Osteoblast (primary cell): Measurements from ENCODE around the gene KCTD13. TPM values are rescaled to one million over a fixed set of nuclear protein-coding genes. Genes with fewer than 3 reads are reported as not detected.

ENCODE experiments used
- DNase-seq: peaks from one replicate; pipeline ENCODE4 v3.0.0; 2011; ENCODE audit warnings: low spot score, mixed read lengths; ENCODE audit not compliant: insufficient read length; ENCODE audit errors: missing footprints
- H2AFZ ChIP-seq: 2 replicates; pipeline ENCODE4 v1.6.0; 2011; ENCODE audit warnings: mild to moderate bottlenecking, low read length
- H3K27ac ChIP-seq: 2 replicates; pipeline ENCODE4 v1.5.1; 2011; ENCODE audit warnings: mild to moderate bottlenecking, low read depth, low read length, moderate library complexity
- H3K27me3 ChIP-seq: 2 replicates; pipeline ENCODE4 v1.6.0; 2012; ENCODE audit warnings: mild to moderate bottlenecking, control low read depth, inconsistent platforms, low read length, moderate library complexity; ENCODE audit not compliant: insufficient read depth
- H3K36me3 ChIP-seq: 2 replicates; pipeline ENCODE4 v1.5.1; 2011; ENCODE audit warnings: mild to moderate bottlenecking, low read length, control low read depth, moderate library complexity; ENCODE audit not compliant: insufficient read depth
- H3K4me1 ChIP-seq: 2 replicates; pipeline ENCODE4 v1.5.1; 2011; ENCODE audit warnings: mild to moderate bottlenecking, low read length, control low read depth, moderate library complexity; ENCODE audit not compliant: insufficient read depth
- H3K4me2 ChIP-seq: 2 replicates; pipeline ENCODE4 v1.6.0; 2011; ENCODE audit warnings: mild to moderate bottlenecking, low read length; ENCODE audit not compliant: insufficient read depth
- H3K4me3 ChIP-seq: fragments of 200-600 bp; sonication (generic); 3 replicates; pipeline ENCODE4 v1.5.1; 2012; ENCODE audit warnings: mild to moderate bottlenecking, low read length, inconsistent platforms; ENCODE audit not compliant: insufficient read depth
- H3K79me2 ChIP-seq: 2 replicates; pipeline ENCODE4 v1.6.0; 2012; ENCODE audit warnings: mild to moderate bottlenecking, low read length, control low read depth, inconsistent platforms; ENCODE audit not compliant: insufficient read depth
- H3K9me3 ChIP-seq: 2 replicates; pipeline ENCODE4 v1.5.1; 2011; ENCODE audit warnings: low read depth, low read length, control low read depth
- H4K20me1 ChIP-seq: 2 replicates; pipeline ENCODE4 v1.6.0; 2012; ENCODE audit warnings: mild to moderate bottlenecking, low read length, control low read depth; ENCODE audit not compliant: insufficient read depth
- total RNA-seq: library from RNA; depleted of rRNA; stranded (reverse); fragments of >200 nt; gene quantifications from 2 replicates; pipeline ENCODE4 v1.2.3, GENCODE V29; 2012
- TF ChIP-seq, protein P1 (sequence below): IDR thresholded peaks from 2 replicates; pipeline ENCODE4 v1.5.1; 2011; ENCODE audit warnings: mild to moderate bottlenecking, low read depth, low read length, moderate library complexity; ENCODE audit errors: extremely low read depth

The KCTD13 gene
- total RNA-seq, 1 donor, result 11.9 TPM

DNA sequence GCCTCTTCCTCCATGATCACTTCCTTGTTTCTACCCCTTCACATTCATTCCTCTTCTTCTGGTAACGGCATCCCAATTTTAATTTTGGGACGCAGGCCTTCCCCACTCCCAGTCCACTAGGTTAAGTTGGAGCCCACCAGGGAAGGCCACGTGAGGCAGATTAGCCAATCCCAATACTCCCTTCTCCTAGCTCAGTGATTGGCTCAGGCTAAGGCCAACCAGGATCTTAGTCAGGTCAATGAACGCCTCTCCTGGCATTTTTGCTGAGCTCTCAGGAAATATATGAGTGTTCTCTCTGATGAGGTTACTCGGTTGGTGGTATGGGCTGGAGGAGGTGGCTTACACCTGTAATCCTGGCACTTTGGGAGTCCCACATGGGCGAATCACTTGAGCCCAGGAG lies 42.0 kb downstream of the KCTD13 start:
- no peak overlapping the region for H3K4me2 ChIP-seq
- TF ChIP-seq, protein P1, sequence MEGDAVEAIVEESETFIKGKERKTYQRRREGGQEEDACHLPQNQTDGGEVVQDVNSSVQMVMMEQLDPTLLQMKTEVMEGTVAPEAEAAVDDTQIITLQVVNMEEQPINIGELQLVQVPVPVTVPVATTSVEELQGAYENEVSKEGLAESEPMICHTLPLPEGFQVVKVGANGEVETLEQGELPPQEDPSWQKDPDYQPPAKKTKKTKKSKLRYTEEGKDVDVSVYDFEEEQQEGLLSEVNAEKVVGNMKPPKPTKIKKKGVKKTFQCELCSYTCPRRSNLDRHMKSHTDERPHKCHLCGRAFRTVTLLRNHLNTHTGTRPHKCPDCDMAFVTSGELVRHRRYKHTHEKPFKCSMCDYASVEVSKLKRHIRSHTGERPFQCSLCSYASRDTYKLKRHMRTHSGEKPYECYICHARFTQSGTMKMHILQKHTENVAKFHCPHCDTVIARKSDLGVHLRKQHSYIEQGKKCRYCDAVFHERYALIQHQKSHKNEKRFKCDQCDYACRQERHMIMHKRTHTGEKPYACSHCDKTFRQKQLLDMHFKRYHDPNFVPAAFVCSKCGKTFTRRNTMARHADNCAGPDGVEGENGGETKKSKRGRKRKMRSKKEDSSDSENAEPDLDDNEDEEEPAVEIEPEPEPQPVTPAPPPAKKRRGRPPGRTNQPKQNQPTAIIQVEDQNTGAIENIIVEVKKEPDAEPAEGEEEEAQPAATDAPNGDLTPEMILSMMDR, result no peak
- H3K27me3 ChIP-seq, result no peaks in the 10 kb centered on the region
- no peak overlapping the region for H3K4me3 ChIP-seq
- H3K27ac ChIP-seq, result no peak overlapping the region
- no peaks in the 10 kb centered on the region for H3K4me1 ChIP-seq
- H3K79me2 ChIP-seq, result no peaks in the 10 kb centered on the region
- no peaks in the 10 kb centered on the region for H3K36me3 ChIP-seq
- no peak overlapping the region for H2AFZ ChIP-seq
- H3K9me3 ChIP-seq, result no peaks in the 10 kb centered on the region
- DNase-seq, result peak; percentile 32
- H4K20me1 ChIP-seq, result no peaks in the 10 kb centered on the region

DNA sequence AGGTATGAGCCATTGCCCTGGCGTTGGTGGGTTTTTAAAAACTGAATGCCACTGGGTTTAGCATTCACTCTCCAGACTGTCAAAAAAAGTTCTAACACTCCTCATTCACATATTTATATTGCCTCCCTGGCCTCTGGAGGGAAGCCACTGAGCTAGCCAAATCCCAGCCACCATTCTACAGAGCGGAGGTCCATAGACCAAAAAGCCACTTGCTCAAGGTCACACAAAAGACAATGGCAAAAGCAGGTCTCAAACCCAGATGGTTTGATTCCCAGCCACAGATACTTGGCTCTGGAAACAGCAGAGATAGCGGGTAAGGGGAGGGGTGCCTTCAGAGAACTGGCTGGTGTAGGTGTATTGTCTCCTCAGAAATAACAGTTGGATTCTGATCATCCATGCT lies 45.0 kb downstream of the KCTD13 start:
- no peaks in the 10 kb centered on the region for H3K4me1 ChIP-seq
- TF ChIP-seq, protein P1, result no peak
- H3K27ac ChIP-seq, result no peak overlapping the region
- H3K79me2 ChIP-seq, result no peaks in the 10 kb centered on the region
- H3K4me3 ChIP-seq, result no peak overlapping the region
- H3K36me3 ChIP-seq, result no peaks in the 10 kb centered on the region
- H2AFZ ChIP-seq, result no peak overlapping the region
- H3K9me3 ChIP-seq, result no peaks in the 10 kb centered on the region
- no peak overlapping the region for H3K4me2 ChIP-seq
- peak; percentile 36 for DNase-seq
- no peaks in the 10 kb centered on the region for H4K20me1 ChIP-seq
- peaks cover 18% of the 10 kb centered on the region for H3K27me3 ChIP-seq

DNA sequence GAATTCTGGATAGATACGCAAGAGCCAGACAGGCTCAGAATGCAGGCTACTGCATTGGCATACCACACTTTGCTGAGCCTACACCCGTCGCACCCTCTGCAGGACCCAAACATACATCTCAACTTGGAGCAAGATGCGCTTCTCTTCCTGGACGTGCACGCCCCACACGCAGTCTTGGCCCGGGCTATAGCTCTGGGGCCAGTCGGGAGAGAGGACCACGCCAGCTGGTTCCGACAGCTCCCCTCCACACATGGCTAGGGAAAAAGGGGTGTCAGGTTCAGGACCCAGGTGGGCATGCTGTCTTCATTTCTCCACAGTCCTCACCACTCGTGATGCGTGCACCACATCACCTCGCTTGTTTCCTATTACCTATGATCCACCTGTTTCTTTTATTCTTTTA lies 47.9 kb downstream of the KCTD13 start:
- Histone ChIP-seq H3K9me3 (no peaks in the 10 kb centered on the region), H3K4me2 (no peak overlapping the region)

DNA sequence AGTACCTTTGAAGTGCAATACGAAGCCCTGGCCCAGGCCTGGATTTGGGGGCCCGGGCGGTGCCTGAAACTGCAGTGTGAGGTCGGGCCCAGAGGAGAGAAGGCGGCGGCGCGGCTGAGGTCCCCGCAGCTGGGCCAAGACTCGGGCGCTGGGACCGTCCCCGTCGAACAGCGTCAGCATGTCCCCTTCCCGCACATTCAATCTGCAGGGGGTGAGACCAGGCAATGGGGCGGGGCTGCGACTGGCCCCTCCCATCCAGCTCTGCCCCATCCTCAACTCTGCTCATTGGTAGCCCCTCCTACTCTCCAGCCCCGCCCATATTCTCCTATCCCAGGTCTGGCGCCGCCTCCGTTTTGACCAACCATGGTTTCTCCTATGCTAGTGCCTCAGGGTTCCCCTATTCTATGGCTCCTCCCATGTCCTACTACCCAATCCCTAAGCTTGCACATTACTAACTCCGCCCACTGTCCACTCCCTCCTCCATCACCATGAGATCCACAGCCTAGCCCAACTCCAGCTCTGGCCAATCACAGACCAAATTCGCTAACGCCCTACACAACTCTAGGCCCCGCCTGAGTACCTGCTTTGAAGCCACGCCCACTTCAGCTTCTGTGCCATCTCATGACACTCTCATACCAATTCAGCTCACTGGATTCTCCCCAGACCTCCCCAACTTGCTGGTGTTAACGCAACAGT lies 48.6 kb downstream of the KCTD13 start:
- Histone ChIP-seq H3K4me2 (peak overlapping the region; percentile 67), H3K27ac (no peak overlapping the region), H4K20me1 (no peaks in the 10 kb centered on the region), H3K4me3 (no peak overlapping the region), H3K9me3 (no peaks in the 10 kb centered on the region), H3K79me2 (no peaks in the 10 kb centered on the region), H3K4me1 (no peaks in the 10 kb centered on the region), H2AFZ (no peak overlapping the region), H3K36me3 (no peaks in the 10 kb centered on the region), H3K27me3 (peaks cover 28% of the 10 kb centered on the region)
- peak; percentile 81 for DNase-seq
- TF ChIP-seq, protein P1, result no peak

More for the DNA sequence above, 47.9 kb downstream of the KCTD13 start:
- no peak overlapping the region for H2AFZ ChIP-seq
- no peak overlapping the region for H3K4me3 ChIP-seq
- peaks cover 28% of the 10 kb centered on the region for H3K27me3 ChIP-seq
- H3K4me1 ChIP-seq, result no peaks in the 10 kb centered on the region
- H4K20me1 ChIP-seq, result no peaks in the 10 kb centered on the region
- H3K36me3 ChIP-seq, result no peaks in the 10 kb centered on the region
- DNase-seq, result peak; percentile 83
- TF ChIP-seq, protein P1, result no peak
- H3K27ac ChIP-seq, result no peak overlapping the region
- H3K79me2 ChIP-seq, result no peaks in the 10 kb centered on the region
